WTC11 (cell line): Measurements from ENCODE around the gene EFCAB8. TPM values are rescaled to one million over a fixed set of nuclear protein-coding genes. Genes with fewer than 3 reads are reported as not detected.

ENCODE experiments used
- ATAC-seq: fragments of 200-7000 bp; cut with Tn5 transposase; 2 replicates; pipeline ENCODE4 v1.10.0; 2021; ENCODE audit warnings: mild to moderate bottlenecking, moderate library complexity
- CTCF ChIA-PET: fragments of 300-600 bp; sonication (Branson Sonifier 250); formaldehyde crosslinking; loops from one replicate; lab custom pipeline; 2021; ENCODE audit warnings: antibody characterized with exemption; lab: Charles Lee
- POLR2A ChIA-PET: fragments of 350-600 bp; sonication (Branson Sonifier 250); formaldehyde crosslinking; loops from one replicate; lab custom pipeline; 2021; ENCODE audit warnings: antibody characterized with exemption; lab: Charles Lee
- DNase-seq: peaks from one replicate; pipeline ENCODE4 v3.0.0; 2021; ENCODE audit warnings: low spot score
- H3K27ac Mint-ChIP-seq: 2 replicates; pipeline ENCODE4 v1.8.0; 2021; ENCODE audit warnings: mixed read lengths
- H3K27me3 Mint-ChIP-seq: 2 replicates; pipeline ENCODE4 v1.8.0; 2021; ENCODE audit warnings: low read depth, mild to moderate bottlenecking, moderate library complexity, mixed read lengths
- H3K36me3 Mint-ChIP-seq: 2 replicates; pipeline ENCODE4 v1.8.0; 2021; ENCODE audit warnings: mixed read lengths
- H3K4me1 Mint-ChIP-seq: 2 replicates; pipeline ENCODE4 v1.8.0; 2022; ENCODE audit warnings: mixed read lengths
- H3K4me3 Mint-ChIP-seq: 2 replicates; pipeline ENCODE4 v1.8.0; 2021; ENCODE audit warnings: mild to moderate bottlenecking, moderate library complexity, mixed read lengths
- H3K9me3 Mint-ChIP-seq: 2 replicates; pipeline ENCODE4 v1.8.0; 2021; ENCODE audit warnings: mixed read lengths
- AFF4 ChIP-seq: sonication (generic); formaldehyde crosslinking; IDR thresholded peaks from 2 replicates; pipeline ENCODE4 v1.8.1; 2023; ENCODE audit warnings: mild to moderate bottlenecking, missing genetic modification reagents, borderline replicate concordance
- ATF3 ChIP-seq: sonication (generic); formaldehyde crosslinking; conservative IDR thresholded peaks from 2 replicates; pipeline ENCODE4 v1.8.1; 2022; ENCODE audit warnings: mild to moderate bottlenecking, missing genetic modification reagents
- CREM ChIP-seq: sonication (generic); formaldehyde crosslinking; IDR thresholded peaks from 2 replicates; pipeline ENCODE4 v1.8.1; 2022; ENCODE audit warnings: mild to moderate bottlenecking, missing genetic modification reagents, moderate library complexity
- FOXJ3 ChIP-seq: sonication (generic); formaldehyde crosslinking; IDR thresholded peaks from 2 replicates; pipeline ENCODE4 v1.9.0; 2021; ENCODE audit warnings: missing genetic modification reagents, mild to moderate bottlenecking, borderline replicate concordance
- FOXP1 ChIP-seq: sonication (generic); formaldehyde crosslinking; IDR thresholded peaks from 2 replicates; pipeline ENCODE4 v1.8.0; 2022; ENCODE audit warnings: missing genetic modification reagents, mild to moderate bottlenecking, moderate library complexity, borderline replicate concordance
- IRF2 ChIP-seq: sonication (generic); formaldehyde crosslinking; IDR thresholded peaks from 2 replicates; pipeline ENCODE4 v1.8.0; 2022; ENCODE audit warnings: low read depth, missing genetic modification reagents, borderline replicate concordance
- KAT7 ChIP-seq: sonication (generic); formaldehyde crosslinking; IDR thresholded peaks from 2 replicates; pipeline ENCODE4 v1.8.1; 2023; ENCODE audit warnings: missing genetic modification reagents, mild to moderate bottlenecking, borderline replicate concordance
- MAX ChIP-seq: sonication (generic); formaldehyde crosslinking; IDR thresholded peaks from 2 replicates; pipeline ENCODE4 v1.8.0; 2022; ENCODE audit warnings: mild to moderate bottlenecking, missing genetic modification reagents
- NR2C2 ChIP-seq: sonication (generic); formaldehyde crosslinking; IDR thresholded peaks from 2 replicates; pipeline ENCODE4 v1.8.0; 2022; ENCODE audit warnings: mild to moderate bottlenecking, missing genetic modification reagents
- SMAD3 ChIP-seq: sonication (generic); formaldehyde crosslinking; IDR thresholded peaks from 2 replicates; pipeline ENCODE4 v1.8.0; 2022; ENCODE audit warnings: missing genetic modification reagents, mild to moderate bottlenecking, borderline replicate concordance
- STAT6 ChIP-seq: sonication (generic); formaldehyde crosslinking; conservative IDR thresholded peaks from 2 replicates; pipeline ENCODE4 v1.8.1; 2023; ENCODE audit warnings: mild to moderate bottlenecking, low read depth, missing genetic modification reagents, moderate library complexity
- ZBTB43 ChIP-seq: sonication (generic); formaldehyde crosslinking; IDR thresholded peaks from 2 replicates; pipeline ENCODE4 v1.8.1; 2023; ENCODE audit warnings: mild to moderate bottlenecking, missing genetic modification reagents
- ZNF416 ChIP-seq: fragments of 250-450 bp; sonication (Bioruptor Pico); IDR thresholded peaks from 2 replicates; pipeline ENCODE4 v1.9.0; 2021; ENCODE audit warnings: mild to moderate bottlenecking, inconsistent platforms
- ZNF512 ChIP-seq: sonication (generic); formaldehyde crosslinking; IDR thresholded peaks from 2 replicates; pipeline ENCODE4 v1.8.1; 2022; ENCODE audit warnings: missing genetic modification reagents, borderline replicate concordance
- ZNF532 ChIP-seq: fragments of 250-450 bp; sonication (Bioruptor Pico); IDR thresholded peaks from 2 replicates; pipeline ENCODE4 v1.9.0; 2021; ENCODE audit warnings: mild to moderate bottlenecking, borderline replicate concordance
- total RNA-seq: library from RNA; stranded (reverse); gene quantifications from 3 replicates; pipeline ENCODE4 v1.2.3, GENCODE V29; 2021

The EFCAB8 gene
- total RNA-seq, 1 experiment from 2014 or later = 0.17 TPM

- H3K4me3 Mint-ChIP-seq = no peak overlapping the region
- CTCF ChIA-PET = interaction anchor here (0.7 to 1.3 kb wide), 2 partner anchors 15 to 272 kb away, joined by 3 read pairs; no protein-coding TSS in a partner anchor
- DNase-seq = no peak
- H3K36me3 Mint-ChIP-seq = no peaks in the 10 kb centered on the region
- H3K4me1 Mint-ChIP-seq = no peaks in the 10 kb centered on the region
- H3K27me3 Mint-ChIP-seq = no peaks in the 10 kb centered on the region
- H3K27ac Mint-ChIP-seq = no peak overlapping the region
- no peaks in the 10 kb centered on the region for H3K9me3 Mint-ChIP-seq
- ATAC-seq = no peak
- TF ChIP-seq FOXP1 (no peak), ATF3 (no peak), ZNF532 (no peak), FOXJ3 (CRISPR knock-in tag) (no peak), ZNF416 (CRISPR knock-in tag) (no peak)
- POLR2A ChIA-PET = no interaction called here
Measured at GRCh38 chr20:32990426-32990825, 131.7 kb downstream of the EFCAB8 start.

- POLR2A ChIA-PET = no interaction called here
- ATAC-seq (no peak), DNase-seq (no peak)
- Mint-ChIP-seq H3K9me3 (no peaks in the 10 kb centered on the region), H3K4me3 (no peak overlapping the region), H3K4me1 (no peaks in the 10 kb centered on the region), H3K27ac (no peak overlapping the region), H3K27me3 (no peaks in the 10 kb centered on the region), H3K36me3 (no peaks in the 10 kb centered on the region)
- CTCF ChIA-PET = interaction anchor here (0.6 kb wide), 1 partner anchor 79 kb away, joined by 4 read pairs; no protein-coding TSS in a partner anchor
- TF ChIP-seq NR2C2 (CRISPR knock-in tag) (no peak), CREM (CRISPR knock-in tag) (no peak), IRF2 (CRISPR knock-in tag) (no peak), STAT6 (no peak), SMAD3 (no peak), KAT7 (CRISPR knock-in tag) (no peak)
Measured at GRCh38 chr20:32991383-32991782, 132.7 kb downstream of the EFCAB8 start.

- Mint-ChIP-seq H3K27ac (no peak overlapping the region), H3K9me3 (no peaks in the 10 kb centered on the region), H3K27me3 (no peaks in the 10 kb centered on the region), H3K4me3 (no peak overlapping the region), H3K4me1 (no peaks in the 10 kb centered on the region), H3K36me3 (no peaks in the 10 kb centered on the region)
- ATAC-seq (no peak), DNase-seq (no peak)
- POLR2A ChIA-PET = no interaction called here
- CTCF ChIA-PET = interaction anchor here (0.6 kb wide), 1 partner anchor 80 kb away, joined by 4 read pairs; no protein-coding TSS in a partner anchor
- TF ChIP-seq ZBTB43 (no peak), ZNF512 (no peak), MAX (CRISPR knock-in tag) (no peak), AFF4 (CRISPR knock-in tag) (no peak)
Measured at GRCh38 chr20:32991792-32992641, 133.3 kb downstream of the EFCAB8 start.
